Gastroesophageal sphincter (tissue), 4 donors: ENCODE data around the gene HAPSTR1. TPM values are rescaled to one million over a fixed set of nuclear protein-coding genes. Genes with fewer than 3 reads are reported as not detected.

Experiments used
- ATAC-seq: fragments of 150-250 bp; one replicate; pipeline ENCODE4 v1.9.1; 2016; ENCODE audit warnings: mild to moderate bottlenecking, moderate library complexity
- H3K27ac ChIP-seq, 4 donors: fragments of 200-600 bp; sonication (generic) in 3 of 4; 1 replicate in 3 of 4; 2 replicates in 1 of 4; pipeline ENCODE4 v1.5.1; 2016 to 2019
- H3K27me3 ChIP-seq: fragments of 200-600 bp; sonication (generic); one replicate; pipeline ENCODE4 v1.5.1; 2019
- H3K36me3 ChIP-seq, 2 donors: fragments of 200-600 bp; sonication (generic); one replicate each; pipeline ENCODE4 v1.5.1; 2019; ENCODE audit warnings: control low read depth in 1 of 2
- H3K4me1 ChIP-seq, 3 donors: fragments of 200-600 bp; sonication (generic); 1 replicate in 2 of 3; 2 replicates in 1 of 3; pipeline ENCODE4 v1.5.1; 2016 to 2019; ENCODE audit warnings: control low read depth in 2 of 3
- H3K4me3 ChIP-seq, 2 donors: fragments of 200-600 bp; sonication (generic); one replicate each; pipeline ENCODE4 v1.5.1; 2019; ENCODE audit warnings: mild to moderate bottlenecking in 1 of 2, moderate library complexity in 1 of 2
- H3K9me3 ChIP-seq, 3 donors: fragments of 200-600 bp; sonication (generic); one replicate each; pipeline ENCODE4 v1.5.1; 2017 to 2019; ENCODE audit warnings: control low read depth in 2 of 3
- EP300 ChIP-seq: sonication (generic); formaldehyde crosslinking; IDR thresholded peaks from one replicate; pipeline ENCODE4 v1.6.1; 2017; ENCODE audit warnings: antibody characterized with exemption, mild to moderate bottlenecking
- POLR2A ChIP-seq, 2 donors: fragments of 450-650 bp; IDR thresholded peaks; one replicate each; pipeline ENCODE4 v1.6.1; 2017; ENCODE audit warnings: antibody characterized with exemption in 2 of 2, mild to moderate bottlenecking in 2 of 2, moderate library complexity in 1 of 2
- POLR2AphosphoS5 ChIP-seq: sonication (generic); formaldehyde crosslinking; IDR thresholded peaks from one replicate; pipeline ENCODE4 v1.6.1; 2017; ENCODE audit warnings: antibody characterized with exemption
- WGBS, 2 donors: methylation state at CpG; one replicate each; pipeline ENCODE4 v1.1.5; 2018; ENCODE audit warnings: low coverage in 1 of 2; 5-methylcytosine and 5-hydroxymethylcytosine counted together
- total RNA-seq, 4 donors: library from RNA; depleted of rRNA; stranded (reverse); fragments of >200 nt; gene quantifications; one replicate each; pipeline ENCODE4 v1.1.0, GENCODE V29; 2016
- TF ChIP-seq, protein P1 (sequence below), 4 experiments: fragments of 200-600 bp in 2 of 4; fragments of 450-650 bp in 2 of 4; sonication (generic) in 1 of 4; IDR thresholded peaks; one replicate each; pipeline ENCODE4 v1.5.1; 2017 to 2019; ENCODE audit warnings: antibody characterized with exemption in 4 of 4, mild to moderate bottlenecking in 2 of 4, moderate library complexity in 2 of 4

Gene HAPSTR1
- total RNA-seq, 4 donors from 2014 or later: 58.9 to 78.3 (median 64.7) TPM

DNA sequence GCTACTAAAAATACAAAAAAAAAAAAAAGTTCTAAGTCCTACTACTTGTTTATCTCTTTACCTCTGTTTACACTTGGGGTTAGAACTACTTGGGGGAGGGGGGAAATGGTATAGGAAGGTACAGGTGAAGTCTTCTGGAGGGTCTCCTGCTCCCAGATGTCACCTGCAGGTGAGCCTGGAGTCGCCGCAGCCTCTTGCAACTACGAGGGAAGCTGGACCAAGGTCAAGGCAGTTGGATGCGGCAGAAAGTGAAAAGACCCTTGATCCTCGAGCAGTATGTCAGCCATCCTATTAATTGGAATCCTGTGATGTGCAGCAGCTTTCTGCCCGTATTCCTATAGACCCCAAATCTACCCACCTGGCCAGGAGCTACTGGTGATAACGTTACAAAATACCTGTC lies 33.0 kb downstream of the HAPSTR1 start:
- no peak for TF ChIP-seq EP300
- TF ChIP-seq POLR2A (IDR thresholded peaks at IDR 0.05): no peak
- no peak for TF ChIP-seq POLR2AphosphoS5
- TF ChIP-seq, protein P1, sequence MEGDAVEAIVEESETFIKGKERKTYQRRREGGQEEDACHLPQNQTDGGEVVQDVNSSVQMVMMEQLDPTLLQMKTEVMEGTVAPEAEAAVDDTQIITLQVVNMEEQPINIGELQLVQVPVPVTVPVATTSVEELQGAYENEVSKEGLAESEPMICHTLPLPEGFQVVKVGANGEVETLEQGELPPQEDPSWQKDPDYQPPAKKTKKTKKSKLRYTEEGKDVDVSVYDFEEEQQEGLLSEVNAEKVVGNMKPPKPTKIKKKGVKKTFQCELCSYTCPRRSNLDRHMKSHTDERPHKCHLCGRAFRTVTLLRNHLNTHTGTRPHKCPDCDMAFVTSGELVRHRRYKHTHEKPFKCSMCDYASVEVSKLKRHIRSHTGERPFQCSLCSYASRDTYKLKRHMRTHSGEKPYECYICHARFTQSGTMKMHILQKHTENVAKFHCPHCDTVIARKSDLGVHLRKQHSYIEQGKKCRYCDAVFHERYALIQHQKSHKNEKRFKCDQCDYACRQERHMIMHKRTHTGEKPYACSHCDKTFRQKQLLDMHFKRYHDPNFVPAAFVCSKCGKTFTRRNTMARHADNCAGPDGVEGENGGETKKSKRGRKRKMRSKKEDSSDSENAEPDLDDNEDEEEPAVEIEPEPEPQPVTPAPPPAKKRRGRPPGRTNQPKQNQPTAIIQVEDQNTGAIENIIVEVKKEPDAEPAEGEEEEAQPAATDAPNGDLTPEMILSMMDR (IDR thresholded peaks at IDR 0.05): no peak
- H3K27me3 ChIP-seq: no peaks in the 10 kb centered on the region
- no peak overlapping the region for H3K4me3 ChIP-seq
- peaks cover 0 to 83% (median 3%) of the 10 kb centered on the region in 3 donors for H3K4me1 ChIP-seq
- H3K36me3 ChIP-seq: peaks cover 0 to 38% of the 10 kb centered on the region in 2 donors
- no peak for ATAC-seq
- WGBS, 2 donors: 88 to 94% methylated on average over 2 to 4 of the region's 7 CpGs
- H3K9me3 ChIP-seq: no peaks in the 10 kb centered on the region
- no peak overlapping the region for H3K27ac ChIP-seq

DNA sequence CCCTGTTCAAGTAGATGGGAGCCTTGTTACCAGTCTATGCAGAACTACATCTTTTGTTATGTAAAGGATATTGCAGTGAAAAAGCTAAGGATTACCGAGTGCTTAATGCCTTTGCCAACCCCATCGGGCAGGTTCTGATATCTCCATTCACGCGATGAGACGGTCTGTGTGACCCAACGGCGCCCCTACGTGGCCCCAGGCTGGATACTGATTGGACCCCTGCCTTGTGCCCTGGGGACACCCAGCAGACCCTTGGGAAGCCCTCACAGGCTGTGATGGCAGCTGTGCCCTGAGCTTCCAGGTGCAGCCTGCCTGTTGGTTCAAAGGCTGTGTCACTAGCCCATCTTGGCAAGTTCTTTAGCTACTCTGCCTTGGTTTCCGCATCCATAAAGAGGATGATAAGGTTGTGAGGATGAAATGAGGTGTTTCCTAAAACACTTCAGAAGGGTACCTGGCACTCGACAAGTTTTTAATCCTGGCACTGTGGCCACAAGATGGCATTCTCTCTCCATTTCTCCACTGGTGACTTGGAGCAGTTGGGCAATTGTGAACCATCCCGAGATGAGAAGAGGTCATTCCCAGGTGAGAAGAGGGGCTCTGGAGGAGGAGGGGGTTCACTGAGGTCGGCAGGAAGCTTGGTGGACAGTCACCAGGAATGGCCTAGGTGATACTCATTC lies 33.6 kb downstream of the HAPSTR1 start:
- no peaks in the 10 kb centered on the region for H3K27me3 ChIP-seq
- H3K4me3 ChIP-seq: no peak overlapping the region
- peaks cover 0 to 38% of the 10 kb centered on the region in 2 donors for H3K36me3 ChIP-seq
- TF ChIP-seq EP300: no peak
- TF ChIP-seq, protein P1 (IDR thresholded peaks at IDR 0.05): no peak
- WGBS, 2 donors: 63% methylated on average over 9 of the region's 12 CpGs; no CpG with 5 or more reads in 1 of the 2 donors
- no peak overlapping the region for H3K27ac ChIP-seq
- ATAC-seq: no peak
- no peaks in the 10 kb centered on the region for H3K9me3 ChIP-seq
- H3K4me1 ChIP-seq: peaks cover 0 to 77% (median 3%) of the 10 kb centered on the region in 3 donors

DNA sequence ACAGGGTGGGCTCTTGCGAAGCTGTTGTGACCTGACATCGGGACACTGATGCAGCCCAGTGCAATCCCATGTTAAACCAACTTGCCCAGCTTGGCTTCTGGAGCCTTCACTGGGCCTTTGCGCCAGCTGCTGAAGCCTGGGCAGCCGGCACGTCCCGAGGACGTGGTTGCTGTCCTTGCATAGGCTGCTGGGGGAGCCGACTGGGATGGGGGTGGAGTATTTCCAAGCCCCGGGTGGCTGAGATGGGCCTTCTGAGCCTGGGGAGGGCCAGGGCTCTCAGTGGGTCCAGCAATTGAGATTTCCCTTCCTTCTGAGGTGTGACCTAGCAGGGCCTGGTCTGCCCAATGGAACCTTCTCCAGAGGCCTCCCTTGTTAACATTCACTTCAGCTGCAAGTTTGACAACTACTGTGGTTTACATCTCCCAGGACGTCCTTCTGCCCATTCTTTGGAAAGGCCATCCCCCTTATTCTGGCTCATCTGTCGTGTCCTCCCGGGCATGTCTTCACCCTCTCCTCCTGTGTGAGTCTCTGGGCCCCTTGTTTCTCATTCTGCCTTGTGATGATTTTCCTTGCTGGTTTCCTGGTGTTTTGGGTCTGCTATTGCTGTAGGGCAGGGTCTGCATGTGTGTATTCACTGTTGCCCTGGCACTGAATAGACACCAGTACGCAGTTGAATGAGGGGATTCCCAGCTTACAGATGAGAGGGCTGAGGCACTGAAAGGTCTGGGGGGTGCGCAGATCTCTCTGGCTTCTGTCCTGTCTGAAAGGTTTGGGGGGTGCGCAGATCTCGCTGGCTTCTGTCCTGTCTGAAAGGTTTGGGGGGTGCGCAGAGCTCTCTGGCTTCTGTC lies 34.4 kb downstream of the HAPSTR1 start:
- WGBS, 2 donors: 52 to 59% methylated on average over 3 to 5 of the region's 17 CpGs
- ATAC-seq: no peak
- TF ChIP-seq, protein P1 (IDR thresholded peaks at IDR 0.05): no peak
- TF ChIP-seq EP300 (no peak), POLR2A (IDR thresholded peaks at IDR 0.05) (no peak), POLR2AphosphoS5 (no peak)
- Histone ChIP-seq H3K36me3 (peaks cover 0 to 38% of the 10 kb centered on the region in 2 donors), H3K4me3 (no peak overlapping the region), H3K9me3 (no peaks in the 10 kb centered on the region), H3K27me3 (no peaks in the 10 kb centered on the region), H3K27ac (no peak overlapping the region), H3K4me1 (peaks cover 0 to 69% (median 3%) of the 10 kb centered on the region in 3 donors)

DNA sequence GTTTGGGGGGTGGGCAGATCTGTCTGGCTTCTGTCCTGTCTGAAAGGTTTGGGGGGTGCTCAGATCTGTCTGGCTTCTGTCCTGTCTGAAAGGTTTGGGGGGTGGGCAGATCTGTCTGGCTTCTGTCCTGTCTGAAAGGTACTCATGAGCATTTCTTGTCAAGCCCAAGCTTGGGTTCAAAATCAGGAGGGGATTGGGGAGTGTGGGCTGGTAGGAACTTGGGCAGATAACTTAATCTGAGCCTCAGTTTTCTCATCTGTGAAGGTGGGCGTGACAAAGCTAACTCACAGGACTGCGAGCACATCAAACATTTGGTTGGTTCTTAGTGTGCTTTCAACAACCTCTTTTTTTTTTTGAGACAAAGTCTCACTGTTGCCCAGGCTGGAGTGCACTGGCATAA lies 35.2 kb downstream of the HAPSTR1 start:
- H3K4me1 ChIP-seq: peaks cover 0 to 62% (median 3%) of the 10 kb centered on the region in 3 donors
- TF ChIP-seq, protein P1 (IDR thresholded peaks at IDR 0.05): no peak
- TF ChIP-seq POLR2AphosphoS5: no peak
- TF ChIP-seq EP300: no peak
- TF ChIP-seq POLR2A (IDR thresholded peaks at IDR 0.05): no peak

More for the DNA sequence above, 35.2 kb downstream of the HAPSTR1 start:
- no peak overlapping the region for H3K27ac ChIP-seq
- no peaks in the 10 kb centered on the region for H3K27me3 ChIP-seq
- H3K9me3 ChIP-seq: no peaks in the 10 kb centered on the region
- no peak overlapping the region for H3K4me3 ChIP-seq
- no peak for ATAC-seq
- H3K36me3 ChIP-seq: peaks cover 0 to 35% of the 10 kb centered on the region in 2 donors
- 90 to 100% methylated on average over 1 to 2 of the region's 2 CpGs for WGBS, 2 donors
